ENCODE results near the gene COL5A1.

The COL5A1 gene

GRCh38 chr9:134619448-134619982 lies 22.1 kb upstream of the COL5A1 start:
- Histone ChIP-seq H3K36me3 (ENCODE audit: insufficient read depth, low read length) (no peaks in the 10 kb centered on the region), H3K4me2 (ENCODE audit: low read length) (no peak overlapping the region), H3K27me3 (ENCODE audit: insufficient read depth, low read length) (no peaks in the 10 kb centered on the region), H4K20me1 (ENCODE audit: insufficient read depth, low read length) (no peaks in the 10 kb centered on the region), H3F3A (ENCODE audit: insufficient read depth, low read length) (no peaks in the 10 kb centered on the region), H3K79me2 (ENCODE audit: insufficient read depth, low read length) (no peaks in the 10 kb centered on the region), H3K9ac (ENCODE audit: low read length) (no peak overlapping the region), H3K27ac (ENCODE audit: low read depth, low read length, poor library complexity, severe bottlenecking) (no peak overlapping the region), H3K4me3 (ENCODE audit: low read depth, low read length, poor library complexity, severe bottlenecking) (no peak overlapping the region), H2AFZ (ENCODE audit: low read length) (no peak overlapping the region), H3K9me3 (ENCODE audit: low read length) (no peaks in the 10 kb centered on the region), H3K9me2 (ENCODE audit: low read depth, low read length) (no peaks in the 10 kb centered on the region), H3K4me1 (ENCODE audit: insufficient read depth, low read length, severe bottlenecking) (no peaks in the 10 kb centered on the region)
- no peak for TF ChIP-seq EZH2 (IDR thresholded peaks at IDR 0.05; ENCODE audit: borderline replicate concordance, low read length)
- TF ChIP-seq CTCF (IDR thresholded peaks at IDR 0.05; ENCODE audit: low read length) = no peak

- Histone ChIP-seq H3K27me3 (ENCODE audit: insufficient read depth, low read length) (no peaks in the 10 kb centered on the region), H3K36me3 (ENCODE audit: insufficient read depth, low read length) (no peaks in the 10 kb centered on the region), H3K9ac (ENCODE audit: low read length) (no peak overlapping the region), H2AFZ (ENCODE audit: low read length) (no peak overlapping the region), H3K4me1 (ENCODE audit: insufficient read depth, low read length, severe bottlenecking) (no peaks in the 10 kb centered on the region), H3K9me2 (ENCODE audit: low read depth, low read length) (no peaks in the 10 kb centered on the region), H3K4me3 (ENCODE audit: low read depth, low read length, poor library complexity, severe bottlenecking) (no peak overlapping the region), H3K79me2 (ENCODE audit: insufficient read depth, low read length) (no peaks in the 10 kb centered on the region), H4K20me1 (ENCODE audit: insufficient read depth, low read length) (no peaks in the 10 kb centered on the region), H3F3A (ENCODE audit: insufficient read depth, low read length) (no peaks in the 10 kb centered on the region), H3K9me3 (ENCODE audit: low read length) (no peaks in the 10 kb centered on the region), H3K27ac (ENCODE audit: low read depth, low read length, poor library complexity, severe bottlenecking) (no peak overlapping the region), H3K4me2 (ENCODE audit: low read length) (no peak overlapping the region)
- no peak for TF ChIP-seq CTCF (IDR thresholded peaks at IDR 0.05; ENCODE audit: low read length)
- TF ChIP-seq EZH2 (IDR thresholded peaks at IDR 0.05; ENCODE audit: borderline replicate concordance, low read length) = no peak
These were observed 21.5 kb upstream of the COL5A1 start for GRCh38 chr9:134619983-134620661.

GRCh38 chr9:134620751-134621557 lies 20.6 kb upstream of the COL5A1 start:
- H3F3A ChIP-seq (ENCODE audit: insufficient read depth, low read length) = no peaks in the 10 kb centered on the region
- TF ChIP-seq EZH2 (IDR thresholded peaks at IDR 0.05; ENCODE audit: borderline replicate concordance, low read length) = no peak
- no peak for TF ChIP-seq CTCF (IDR thresholded peaks at IDR 0.05; ENCODE audit: low read length)
- H3K4me2 ChIP-seq (ENCODE audit: low read length) = no peak overlapping the region
- H3K9me3 ChIP-seq (ENCODE audit: low read length) = no peaks in the 10 kb centered on the region
- no peak overlapping the region for H3K4me3 ChIP-seq (ENCODE audit: low read depth, low read length, poor library complexity, severe bottlenecking)
- no peaks in the 10 kb centered on the region for H3K4me1 ChIP-seq (ENCODE audit: insufficient read depth, low read length, severe bottlenecking)
- H3K27me3 ChIP-seq (ENCODE audit: insufficient read depth, low read length) = no peaks in the 10 kb centered on the region
- no peak overlapping the region for H3K27ac ChIP-seq (ENCODE audit: low read depth, low read length, poor library complexity, severe bottlenecking)
- no peaks in the 10 kb centered on the region for H3K36me3 ChIP-seq (ENCODE audit: insufficient read depth, low read length)
- no peak overlapping the region for H2AFZ ChIP-seq (ENCODE audit: low read length)
- no peaks in the 10 kb centered on the region for H4K20me1 ChIP-seq (ENCODE audit: insufficient read depth, low read length)
- no peaks in the 10 kb centered on the region for H3K9me2 ChIP-seq (ENCODE audit: low read depth, low read length)
- no peak overlapping the region for H3K9ac ChIP-seq (ENCODE audit: low read length)
- no peaks in the 10 kb centered on the region for H3K79me2 ChIP-seq (ENCODE audit: insufficient read depth, low read length)

All from OCI-LY1 (cell line).